Mucosa of gallbladder (tissue), 1 donor: Measurements from ENCODE around the gene TRIM13. TPM values are rescaled to one million over a fixed set of nuclear protein-coding genes. Genes with fewer than 3 reads are reported as not detected.
"Not testable (repeated sequence)": the region's sequence is repeated elsewhere in the genome, so short reads cannot be mapped to it uniquely, and the experiment has no call there.

ENCODE experiments used
- DNase-seq: peaks from one replicate; pipeline ENCODE4 v3.0.0-alpha.2; 2020; ENCODE audit warnings: low spot score
- total RNA-seq: library from RNA; stranded (reverse); gene quantifications from one replicate; pipeline ENCODE4 v1.2.1, GENCODE V29; 2021
- donor health status: DM: no; HTN: no; CAD: no.

The TRIM13 gene
- total RNA-seq, 1 donor from 2014 or later = 25.5 TPM

GRCh38 chr13:50060718-50061117, 63.9 kb downstream of the TRIM13 start:
- DNase-seq = no peak

DNA sequence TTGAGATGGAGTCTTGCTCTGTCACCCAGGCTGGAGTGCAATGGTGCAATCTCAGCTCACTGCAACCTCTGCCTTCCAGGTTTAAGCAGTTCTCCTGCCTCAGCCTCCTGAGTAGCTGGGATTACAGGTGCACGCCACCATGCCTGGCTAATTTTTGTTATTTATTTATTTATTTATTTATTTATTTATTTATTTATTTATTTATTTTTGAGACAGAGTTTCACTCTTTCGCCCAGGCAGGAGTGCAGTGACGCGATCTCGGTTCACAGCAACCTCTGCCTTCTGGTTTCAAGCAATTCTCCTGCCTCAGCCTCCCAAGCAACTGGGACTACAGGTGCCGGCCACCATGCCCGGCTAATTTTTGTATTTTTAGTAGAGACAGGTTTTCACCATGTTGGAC, 65.5 kb downstream of the TRIM13 start:
- not testable (repeated sequence) for DNase-seq

DNA sequence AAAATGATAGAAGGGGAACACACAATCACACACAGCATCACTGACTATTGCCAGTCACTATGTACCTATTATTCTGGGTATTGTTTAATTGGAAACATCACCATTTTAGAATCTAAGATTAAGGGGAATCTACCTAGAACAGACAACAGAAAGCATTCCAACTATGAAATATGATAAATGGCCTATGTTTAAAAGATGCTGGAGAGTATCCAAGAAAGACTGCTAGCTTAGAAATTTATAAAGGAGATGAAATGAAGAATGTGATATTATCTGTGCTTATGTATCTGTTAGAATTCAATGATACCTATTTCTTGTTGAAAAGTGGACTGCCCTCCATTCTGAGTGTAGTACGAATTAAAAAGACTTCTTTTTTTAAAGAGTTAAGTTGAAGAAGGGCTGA, 68.9 kb downstream of the TRIM13 start:
- no peak for DNase-seq

Other genes starting within 250 kb of the TRIM13 start
- gene KPNA3, start 204.4 kb upstream of the TRIM13 start, total RNA-seq = 31.5 TPM
- 6.3 TPM for gene SPRYD7, start 60.7 kb upstream of the TRIM13 start, total RNA-seq
- gene KCNRG, start 18.4 kb downstream of the TRIM13 start, total RNA-seq = 0.26 TPM